Measurements from ENCODE around the gene GAL3ST1. TPM values are rescaled to one million over a fixed set of nuclear protein-coding genes. Genes with fewer than 3 reads are reported as not detected.
"Not testable (repeated sequence)": the region's sequence is repeated elsewhere in the genome, so short reads cannot be mapped to it uniquely, and the experiment has no call there.

Gene GAL3ST1, protein sequence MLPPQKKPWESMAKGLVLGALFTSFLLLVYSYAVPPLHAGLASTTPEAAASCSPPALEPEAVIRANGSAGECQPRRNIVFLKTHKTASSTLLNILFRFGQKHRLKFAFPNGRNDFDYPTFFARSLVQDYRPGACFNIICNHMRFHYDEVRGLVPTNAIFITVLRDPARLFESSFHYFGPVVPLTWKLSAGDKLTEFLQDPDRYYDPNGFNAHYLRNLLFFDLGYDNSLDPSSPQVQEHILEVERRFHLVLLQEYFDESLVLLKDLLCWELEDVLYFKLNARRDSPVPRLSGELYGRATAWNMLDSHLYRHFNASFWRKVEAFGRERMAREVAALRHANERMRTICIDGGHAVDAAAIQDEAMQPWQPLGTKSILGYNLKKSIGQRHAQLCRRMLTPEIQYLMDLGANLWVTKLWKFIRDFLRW
- polyA plus RNA-seq (2013, experiment 1 of 2) = 13.1 TPM
- polyA plus RNA-seq (2013, experiment 2 of 2) = 11.8 TPM

DNA sequence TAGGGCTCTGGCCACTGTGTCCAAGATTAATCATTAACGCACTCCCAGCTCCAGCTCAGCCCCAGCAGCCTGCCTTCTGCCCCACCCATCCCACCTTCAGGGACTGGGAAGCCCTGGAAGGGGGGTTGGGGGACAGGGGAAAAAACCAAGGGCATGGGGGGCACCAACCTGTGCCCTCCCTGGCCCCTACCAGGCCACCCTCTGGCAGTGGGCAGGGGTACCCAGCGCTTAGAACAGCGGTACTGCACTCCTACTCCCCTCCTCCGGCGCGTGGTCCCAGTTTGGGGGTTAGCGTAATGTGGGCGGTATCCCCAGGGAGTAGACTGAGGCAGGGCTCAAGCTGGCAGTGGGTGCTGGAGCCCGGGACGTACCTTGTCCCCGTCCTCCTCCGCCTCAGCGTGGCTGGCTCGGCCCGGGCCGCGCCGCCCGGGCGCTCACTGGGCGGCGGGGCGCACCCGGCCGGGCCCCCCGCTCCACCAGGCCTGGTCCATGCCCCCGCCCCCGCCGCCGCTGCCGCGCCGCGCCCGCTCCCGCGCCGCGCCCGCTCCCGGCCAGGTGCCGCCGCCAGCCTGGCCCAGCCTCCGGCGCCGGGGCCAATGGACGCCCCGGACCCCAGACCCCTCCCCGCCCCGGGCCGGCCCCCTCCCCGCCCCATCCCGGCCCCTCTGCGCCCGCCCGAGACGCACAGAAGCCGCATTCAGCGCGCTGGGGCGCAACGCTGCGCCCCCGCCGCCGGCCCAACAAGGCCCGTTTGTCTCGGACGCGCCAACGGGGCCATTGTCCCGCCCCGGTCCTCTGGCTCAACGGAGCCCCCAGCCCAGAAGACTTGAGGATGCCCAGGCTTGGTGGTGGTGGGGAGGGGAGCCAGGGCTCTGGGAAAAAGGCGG is at the start of gene GAL3ST1:
Gene GAL3ST1 (minus strand): TSS at position 571 of the 887 bp plus-strand sequence. CDS start 17,273 bp downstream, outside the sequence.
- Histone ChIP-seq H3K27ac (replicated peaks; ENCODE audit: low read length) (peak within 1 kb of the TSS; percentile 10), H2BK12ac (ENCODE audit: low read length) (peak within 1 kb of the TSS; percentile 75)

DNA sequence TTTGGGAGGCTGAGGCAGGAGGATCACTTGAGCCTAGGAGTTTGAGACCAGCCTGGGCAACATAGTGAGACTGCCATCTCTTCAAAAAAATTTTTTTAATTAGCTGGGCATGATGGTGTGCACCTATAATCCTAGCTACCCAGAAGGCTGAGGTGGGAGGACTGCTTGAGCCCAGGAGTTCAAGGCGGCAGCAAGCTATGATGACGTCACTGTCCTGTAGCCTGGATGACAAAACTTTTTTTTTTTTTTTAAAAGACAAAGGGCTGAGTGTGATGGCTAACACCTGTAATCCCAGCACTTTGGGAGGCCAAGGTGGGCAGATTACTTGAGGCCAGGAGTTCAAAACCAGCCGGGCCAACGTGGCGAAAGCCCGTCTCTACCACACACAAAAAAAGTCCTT is 45.4 kb upstream of the GAL3ST1 start:
- no CpG with 5 or more reads among the region's 6 CpGs for WGBS, 2 donors (ENCODE audit: extremely low coverage in 2 of 2, insufficient read length in 2 of 2, insufficient replicate concordance in 1 of 2)
- not testable (repeated sequence) for H3K79me1 ChIP-seq (ENCODE audit: low read depth, low read length); H2BK5ac ChIP-seq (ENCODE audit: low read length); H3K27ac ChIP-seq (replicated peaks; ENCODE audit: low read length); H3K18ac ChIP-seq (ENCODE audit: low read length); H3K23ac ChIP-seq (ENCODE audit: low read depth, low read length, poor library complexity); H3K4me2 ChIP-seq (ENCODE audit: insufficient read depth, low read length, poor library complexity, severe bottlenecking); H3K14ac ChIP-seq (ENCODE audit: low read length); H2BK12ac ChIP-seq (ENCODE audit: low read length); H3K9me3 ChIP-seq (replicated peaks in 1 of 2; ENCODE audit: control insufficient read depth in 2 of 2, insufficient read depth in 1 of 2, low read depth in 1 of 2, low read length in 2 of 2); H3K27me3 ChIP-seq (ENCODE audit: control insufficient read depth in 3 of 3, insufficient read depth in 3 of 3, low read depth in 1 of 3, low read length in 3 of 3); H3K9ac ChIP-seq (ENCODE audit: low read depth, low read length, poor library complexity); H2BK15ac ChIP-seq (ENCODE audit: low read length); H4K8ac ChIP-seq (ENCODE audit: low read depth, low read length); H3K4me3 ChIP-seq (ENCODE audit: low read length in 2 of 2); H2BK120ac ChIP-seq (ENCODE audit: low read depth, low read length); H2AK5ac ChIP-seq (ENCODE audit: low read depth, low read length); H3K4me1 ChIP-seq (ENCODE audit: control insufficient read depth in 2 of 2, insufficient read depth in 1 of 2, low read depth in 1 of 2, low read length in 2 of 2); H2AFZ ChIP-seq (ENCODE audit: low read length); H4K91ac ChIP-seq (ENCODE audit: low read depth, low read length, poor library complexity); DNase-seq (ENCODE audit: low spot score); H3K4ac ChIP-seq (ENCODE audit: low read length)
- peaks cover 46 to 91% of the 10 kb centered on the region in 2 donors for H3K36me3 ChIP-seq (replicated peaks in 1 of 2; ENCODE audit: control insufficient read depth in 2 of 2, insufficient read depth in 2 of 2, low read length in 2 of 2)

More for the DNA sequence above, at the start of gene GAL3ST1:
- Histone ChIP-seq H3K4me1 (ENCODE audit: control insufficient read depth in 2 of 2, insufficient read depth in 1 of 2, low read depth in 1 of 2, low read length in 2 of 2) (peaks cover 0 to 12% of the 10 kb centered on the region in 2 donors), H3K36me3 (replicated peaks in 1 of 2; ENCODE audit: control insufficient read depth in 2 of 2, insufficient read depth in 2 of 2, low read length in 2 of 2) (peaks cover 33 to 39% of the 10 kb centered on the region in 2 donors), H3K27me3 (ENCODE audit: control insufficient read depth in 3 of 3, insufficient read depth in 3 of 3, low read depth in 1 of 3, low read length in 3 of 3) (peaks cover 0 to 3% (median 0%) of the 10 kb centered on the region in 3 experiments), H2AFZ (ENCODE audit: low read length) (no peak within 1 kb of the TSS), H3K23ac (ENCODE audit: low read depth, low read length, poor library complexity) (no peak within 1 kb of the TSS), H3K4ac (ENCODE audit: low read length) (no peak within 1 kb of the TSS), H3K4me2 (ENCODE audit: insufficient read depth, low read length, poor library complexity, severe bottlenecking) (peak within 1 kb of the TSS; percentile 100), H3K79me1 (ENCODE audit: low read depth, low read length) (no peaks in the 10 kb centered on the region), H4K8ac (ENCODE audit: low read depth, low read length) (no peak within 1 kb of the TSS), H2BK15ac (ENCODE audit: low read length) (peak within 1 kb of the TSS; percentile 86), H3K14ac (ENCODE audit: low read length) (peak within 1 kb of the TSS; percentile 58), H4K91ac (ENCODE audit: low read depth, low read length, poor library complexity) (no peak within 1 kb of the TSS), H3K4me3 (ENCODE audit: low read length in 2 of 2) (peak within 1 kb of the TSS in 1 of 2 donors; percentile 84), H2AK5ac (ENCODE audit: low read depth, low read length) (peak within 1 kb of the TSS; percentile 95), H3K18ac (ENCODE audit: low read length) (peak within 1 kb of the TSS; percentile 94), H3K9ac (ENCODE audit: low read depth, low read length, poor library complexity) (peak within 1 kb of the TSS; percentile 68), H2BK120ac (ENCODE audit: low read depth, low read length) (no peak within 1 kb of the TSS), H2BK5ac (ENCODE audit: low read length) (peak within 1 kb of the TSS; percentile 91), H3K9me3 (replicated peaks in 1 of 2; ENCODE audit: control insufficient read depth in 2 of 2, insufficient read depth in 1 of 2, low read depth in 1 of 2, low read length in 2 of 2) (no peaks in the 10 kb centered on the region)
- WGBS, 2 donors (ENCODE audit: extremely low coverage in 2 of 2, insufficient read length in 2 of 2, insufficient replicate concordance in 1 of 2) = no CpG with 5 or more reads among the region's 75 CpGs
- peak; percentile 45 for DNase-seq (ENCODE audit: low spot score)

DNA sequence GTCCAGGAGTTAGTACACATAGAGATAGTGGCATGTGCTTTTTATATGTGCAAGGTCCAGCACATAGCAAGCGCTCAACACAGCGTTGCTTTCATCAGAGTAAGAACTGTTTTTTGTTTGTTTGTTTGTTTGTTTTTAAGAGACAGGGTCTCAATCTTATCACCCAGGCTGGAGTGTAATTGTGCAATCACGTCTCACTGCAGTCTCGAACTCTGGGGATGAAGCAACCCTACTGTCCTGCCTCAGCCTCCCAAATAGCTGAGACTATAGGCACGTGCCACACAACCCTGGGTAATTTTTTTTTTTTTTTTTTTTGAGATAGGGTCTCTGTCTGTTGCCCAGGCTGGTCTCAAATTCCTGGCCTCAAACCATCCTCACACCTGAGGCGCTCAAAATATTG is 43.4 kb upstream of the GAL3ST1 start:
- Histone ChIP-seq H3K14ac (ENCODE audit: low read length) (no peak overlapping the region), H2BK120ac (ENCODE audit: low read depth, low read length) (no peak overlapping the region), H2BK5ac (ENCODE audit: low read length) (no peak overlapping the region), H2AK5ac (ENCODE audit: low read depth, low read length) (no peak overlapping the region), H3K23ac (ENCODE audit: low read depth, low read length, poor library complexity) (no peak overlapping the region), H3K4ac (ENCODE audit: low read length) (no peak overlapping the region), H4K91ac (ENCODE audit: low read depth, low read length, poor library complexity) (no peak overlapping the region), H3K9me3 (replicated peaks in 1 of 2; ENCODE audit: control insufficient read depth in 2 of 2, insufficient read depth in 1 of 2, low read depth in 1 of 2, low read length in 2 of 2) (no peaks in the 10 kb centered on the region), H3K27me3 (ENCODE audit: control insufficient read depth in 3 of 3, insufficient read depth in 3 of 3, low read depth in 1 of 3, low read length in 3 of 3) (no peaks in the 10 kb centered on the region), H2BK12ac (ENCODE audit: low read length) (no peak overlapping the region), H3K27ac (replicated peaks; ENCODE audit: low read length) (no peak overlapping the region), H3K9ac (ENCODE audit: low read depth, low read length, poor library complexity) (no peak overlapping the region), H3K4me3 (ENCODE audit: low read length in 2 of 2) (no peak overlapping the region), H3K4me2 (ENCODE audit: insufficient read depth, low read length, poor library complexity, severe bottlenecking) (no peak overlapping the region), H3K18ac (ENCODE audit: low read length) (no peak overlapping the region), H4K8ac (ENCODE audit: low read depth, low read length) (no peak overlapping the region), H3K79me1 (ENCODE audit: low read depth, low read length) (no peaks in the 10 kb centered on the region), H2BK15ac (ENCODE audit: low read length) (no peak overlapping the region), H2AFZ (ENCODE audit: low read length) (no peak overlapping the region), H3K36me3 (replicated peaks in 1 of 2; ENCODE audit: control insufficient read depth in 2 of 2, insufficient read depth in 2 of 2, low read length in 2 of 2) (peaks cover 59 to 96% of the 10 kb centered on the region in 2 donors), H3K4me1 (ENCODE audit: control insufficient read depth in 2 of 2, insufficient read depth in 1 of 2, low read depth in 1 of 2, low read length in 2 of 2) (no peaks in the 10 kb centered on the region)
- no peak for DNase-seq (ENCODE audit: low spot score)
- WGBS, 2 donors (ENCODE audit: extremely low coverage in 2 of 2, insufficient read length in 2 of 2, insufficient replicate concordance in 1 of 2) = no CpG with 5 or more reads among the region's 6 CpGs

All from neuronal stem cell (in vitro differentiated cells).